OCI-LY3 (cell line): ENCODE results near the gene ENO3.

Experiments
- CTCF ChIP-seq: fragments of 200-600, 300-600 bp; sonication (generic); IDR thresholded peaks from 2 replicates; pipeline ENCODE4 v1.5.1; 2014; ENCODE audit warnings: antibody characterized with exemption, low read length, low read depth
- EZH2phosphoT487 ChIP-seq: fragments of 200-600 bp; shearing (Covaris generic); IDR thresholded peaks from 2 replicates; pipeline ENCODE4 v1.6.1; 2018; ENCODE audit warnings: antibody characterized with exemption, mixed run types, low read depth

- TF ChIP-seq CTCF (no peak), EZH2phosphoT487 (no peak)
Observed at GRCh38 chr17:4933646-4934045, 17.3 kb upstream of the ENO3 start.
